Measurements from ENCODE around the gene DCUN1D1.

The DCUN1D1 gene

GRCh38 chr3:182914341-182914740, 66.0 kb downstream of the DCUN1D1 start:
- no peak overlapping the region for H3K4me3 Mint-ChIP-seq
- peaks cover 7% of the 10 kb centered on the region for H3K4me1 Mint-ChIP-seq
- no peaks in the 10 kb centered on the region for H3K9me3 Mint-ChIP-seq
- TF ChIP-seq CTCF (IDR thresholded peaks at IDR 0.05; ENCODE audit: unreplicated experiment in 3 of 3), result no peak
- no peak overlapping the region for H3K27ac Mint-ChIP-seq
- H3K36me3 Mint-ChIP-seq (ENCODE audit: low read depth), result peaks cover 6% of the 10 kb centered on the region
- no peaks in the 10 kb centered on the region for H3K27me3 Mint-ChIP-seq (ENCODE audit: low read depth)

GRCh38 chr3:182913889-182914288, 66.4 kb downstream of the DCUN1D1 start:
- H3K4me1 Mint-ChIP-seq, result peaks cover 7% of the 10 kb centered on the region
- H3K27me3 Mint-ChIP-seq (ENCODE audit: low read depth), result no peaks in the 10 kb centered on the region
- TF ChIP-seq CTCF (IDR thresholded peaks at IDR 0.05; ENCODE audit: unreplicated experiment in 3 of 3), result no peak
- no peak overlapping the region for H3K27ac Mint-ChIP-seq
- H3K36me3 Mint-ChIP-seq (ENCODE audit: low read depth), result peaks cover 6% of the 10 kb centered on the region
- no peak overlapping the region for H3K4me3 Mint-ChIP-seq
- no peaks in the 10 kb centered on the region for H3K9me3 Mint-ChIP-seq

- Mint-ChIP-seq H3K4me3 (no peak overlapping the region), H3K9me3 (no peaks in the 10 kb centered on the region), H3K4me1 (peaks cover 7% of the 10 kb centered on the region), H3K27ac (no peak overlapping the region), H3K36me3 (ENCODE audit: low read depth) (peaks cover 6% of the 10 kb centered on the region), H3K27me3 (ENCODE audit: low read depth) (no peaks in the 10 kb centered on the region)
- TF ChIP-seq CTCF (IDR thresholded peaks at IDR 0.05; ENCODE audit: unreplicated experiment in 3 of 3), result no peak
These were observed 67.9 kb downstream of the DCUN1D1 start for GRCh38 chr3:182912474-182912873.

- no peak overlapping the region for H3K27ac Mint-ChIP-seq
- no peaks in the 10 kb centered on the region for H3K9me3 Mint-ChIP-seq
- peaks cover under 1% of the 10 kb centered on the region for H3K4me1 Mint-ChIP-seq
- TF ChIP-seq CTCF (IDR thresholded peaks at IDR 0.05; ENCODE audit: unreplicated experiment in 3 of 3), result no peak
- no peak overlapping the region for H3K4me3 Mint-ChIP-seq
- H3K27me3 Mint-ChIP-seq (ENCODE audit: low read depth), result no peaks in the 10 kb centered on the region
- H3K36me3 Mint-ChIP-seq (ENCODE audit: low read depth), result peaks cover 6% of the 10 kb centered on the region
These were observed 68.6 kb downstream of the DCUN1D1 start for GRCh38 chr3:182911782-182912111.

- Mint-ChIP-seq H3K36me3 (ENCODE audit: low read depth) (peaks cover 10% of the 10 kb centered on the region), H3K4me3 (no peak overlapping the region)
These were observed 69.2 kb downstream of the DCUN1D1 start for GRCh38 chr3:182910936-182911781.

More at GRCh38 chr3:182910936-182911781, 69.2 kb downstream of the DCUN1D1 start:
- H3K27ac Mint-ChIP-seq, result no peak overlapping the region
- H3K4me1 Mint-ChIP-seq, result no peaks in the 10 kb centered on the region
- TF ChIP-seq CTCF (IDR thresholded peaks at IDR 0.05; ENCODE audit: unreplicated experiment in 3 of 3), result no peak
- no peaks in the 10 kb centered on the region for H3K27me3 Mint-ChIP-seq (ENCODE audit: low read depth)
- no peaks in the 10 kb centered on the region for H3K9me3 Mint-ChIP-seq

Data from nephron (organoid).